ENCODE measurements around the gene WLS. TPM values are rescaled to one million over a fixed set of nuclear protein-coding genes. Genes with fewer than 3 reads are reported as not detected.

WLS gene
- total RNA-seq, 5 donors from 2014 or later (not counting 1 experiment from before 2014, with no cell fraction given): 0.53 to 1.9 (median 1.0) TPM; not detected in 2

DNA sequence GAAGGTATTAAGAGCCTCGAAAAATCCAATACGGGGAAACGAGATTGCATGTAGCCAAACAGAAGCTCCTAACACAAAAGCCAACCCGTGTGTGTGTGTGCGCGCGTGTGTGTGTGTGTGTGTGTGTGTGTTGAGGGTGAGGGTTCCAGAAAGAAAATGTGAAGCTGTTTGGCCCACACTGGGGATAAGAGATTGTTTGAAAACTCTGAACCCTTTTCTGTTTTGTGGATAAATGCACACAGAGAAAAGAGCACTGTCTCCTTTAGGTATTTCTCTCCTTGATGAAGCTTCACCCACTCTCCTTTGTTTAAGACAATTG, 1.9 kb downstream of the WLS start:
- no peak overlapping the region for H3K27ac Mint-ChIP-seq
- no peaks in the 10 kb centered on the region for H3K36me3 Mint-ChIP-seq
- peaks cover 17 to 31% of the 10 kb centered on the region in 2 experiments for H3K27me3 ChIP-seq (replicated peaks in 1 of 2; ENCODE audit: control insufficient read depth in 2 of 2, extremely low read depth in 1 of 2, insufficient read depth in 2 of 2, low read length in 1 of 2)
- no CpG with 5 or more reads among the region's 7 CpGs for WGBS (ENCODE audit: insufficient coverage)
- CTCF ChIA-PET: no interaction called here
- H3K36me3 ChIP-seq (ENCODE audit: control insufficient read depth in 2 of 2, extremely low read depth in 1 of 2, insufficient read depth in 1 of 2, low read length in 1 of 2): no peaks in the 10 kb centered on the region
- ATAC-seq (replicated peaks in 1 of 4) (no peak), DNase-seq (no peak)
- H3K4me3 ChIP-seq (ENCODE audit: control insufficient read depth in 1 of 2, extremely low read depth in 1 of 2, low read length in 1 of 2): no peak overlapping the region
- H3K4me1 Mint-ChIP-seq: peaks cover 12 to 20% (median 17%) of the 10 kb centered on the region in 3 donors
- no peak overlapping the region for H3K27ac ChIP-seq (ENCODE audit: low read length)
- peaks cover 54 to 56% of the 10 kb centered on the region in 2 donors for H3K27me3 Mint-ChIP-seq
- peaks cover 0 to 4% (median 0%) of the 10 kb centered on the region in 3 donors for H3K9me3 Mint-ChIP-seq
- H3K9me3 ChIP-seq: no peaks in the 10 kb centered on the region
- H3K4me1 ChIP-seq (ENCODE audit: control insufficient read depth in 1 of 2, extremely low read depth in 1 of 2, insufficient read depth in 2 of 2, low read length in 2 of 2): peaks cover 2 to 6% of the 10 kb centered on the region in 2 experiments
- H3K4me3 Mint-ChIP-seq: peak overlapping the region in 1 of 3 donors; percentile 59
- POLR2A ChIA-PET: no interaction called here

- no peaks in the 10 kb centered on the region for H3K36me3 ChIP-seq (ENCODE audit: control insufficient read depth in 2 of 2, extremely low read depth in 1 of 2, insufficient read depth in 1 of 2, low read length in 1 of 2)
- Mint-ChIP-seq H3K27ac (no peak overlapping the region), H3K36me3 (no peaks in the 10 kb centered on the region), H3K4me1 (peaks cover 12 to 20% (median 17%) of the 10 kb centered on the region in 3 donors), H3K4me3 (peak overlapping the region in 1 of 3 donors; percentile 19), H3K9me3 (peaks cover 0 to 4% (median 0%) of the 10 kb centered on the region in 3 donors), H3K27me3 (peaks cover 54 to 56% of the 10 kb centered on the region in 2 donors)
- no peaks in the 10 kb centered on the region for H3K9me3 ChIP-seq
- DNase-seq: no peak
- H3K27ac ChIP-seq (ENCODE audit: low read length): no peak overlapping the region
- peaks cover 2 to 6% of the 10 kb centered on the region in 2 experiments for H3K4me1 ChIP-seq (ENCODE audit: control insufficient read depth in 1 of 2, extremely low read depth in 1 of 2, insufficient read depth in 2 of 2, low read length in 2 of 2)
- no peak for ATAC-seq (replicated peaks in 1 of 4)
- H3K27me3 ChIP-seq (replicated peaks in 1 of 2; ENCODE audit: control insufficient read depth in 2 of 2, extremely low read depth in 1 of 2, insufficient read depth in 2 of 2, low read length in 1 of 2): peaks cover 13 to 31% of the 10 kb centered on the region in 2 experiments
- ChIA-PET POLR2A (no interaction called here), CTCF (no interaction called here)
- no peak overlapping the region for H3K4me3 ChIP-seq (ENCODE audit: control insufficient read depth in 1 of 2, extremely low read depth in 1 of 2, low read length in 1 of 2)
- WGBS (ENCODE audit: insufficient coverage): 54% methylated on average over 4 of the region's 7 CpGs
Observed at GRCh38 chr1:68229650-68230483, 2.5 kb downstream of the WLS start.

- Mint-ChIP-seq H3K4me3 (no peak overlapping the region), H3K4me1 (peaks cover 12 to 20% (median 17%) of the 10 kb centered on the region in 3 donors), H3K9me3 (peaks cover 0 to 2% (median 0%) of the 10 kb centered on the region in 3 donors), H3K27ac (no peak overlapping the region), H3K27me3 (peaks cover 44 to 46% of the 10 kb centered on the region in 2 donors), H3K36me3 (no peaks in the 10 kb centered on the region)
- Histone ChIP-seq H3K9me3 (no peaks in the 10 kb centered on the region), H3K4me3 (ENCODE audit: control insufficient read depth in 1 of 2, extremely low read depth in 1 of 2, low read length in 1 of 2) (no peak overlapping the region), H3K36me3 (ENCODE audit: control insufficient read depth in 2 of 2, extremely low read depth in 1 of 2, insufficient read depth in 1 of 2, low read length in 1 of 2) (no peaks in the 10 kb centered on the region), H3K27me3 (replicated peaks in 1 of 2; ENCODE audit: control insufficient read depth in 2 of 2, extremely low read depth in 1 of 2, insufficient read depth in 2 of 2, low read length in 1 of 2) (peaks cover 13 to 31% of the 10 kb centered on the region in 2 experiments), H3K4me1 (ENCODE audit: control insufficient read depth in 1 of 2, extremely low read depth in 1 of 2, insufficient read depth in 2 of 2, low read length in 2 of 2) (peaks cover 2 to 6% of the 10 kb centered on the region in 2 experiments), H3K27ac (ENCODE audit: low read length) (no peak overlapping the region)
- WGBS (ENCODE audit: insufficient coverage): no CpG with 5 or more reads among the region's 3 CpGs
- ATAC-seq (replicated peaks in 1 of 4): no peak
- DNase-seq: no peak
- ChIA-PET POLR2A (no interaction called here), CTCF (no interaction called here)
Observed at GRCh38 chr1:68228851-68229250, 3.5 kb downstream of the WLS start.

DNA sequence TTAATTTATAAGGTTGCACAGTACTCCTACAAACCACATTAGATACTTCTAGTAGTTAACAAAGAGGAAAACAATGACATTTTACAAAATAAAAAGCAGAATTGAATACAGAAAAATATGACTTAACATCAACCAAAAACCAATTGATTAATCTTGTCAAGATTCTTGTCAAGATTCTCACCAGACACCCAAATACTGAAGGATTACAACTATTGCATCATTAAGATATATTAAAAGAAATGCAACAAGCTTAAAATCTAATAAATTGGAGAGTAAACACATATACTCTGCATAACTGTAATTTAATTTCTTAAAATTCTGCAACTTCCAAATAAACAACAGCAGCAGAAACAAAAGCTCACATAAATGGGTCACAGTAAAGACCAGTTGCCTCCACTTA, 4.7 kb downstream of the WLS start:
- CTCF ChIA-PET: no interaction called here

GRCh38 chr1:68225781-68226180, 6.5 kb downstream of the WLS start:
- no CpG with 5 or more reads among the region's 1 CpG for WGBS (ENCODE audit: insufficient coverage)
- Mint-ChIP-seq H3K27me3 (peaks cover 25 to 34% of the 10 kb centered on the region in 2 donors), H3K27ac (no peak overlapping the region), H3K4me1 (peaks cover 3 to 5% (median 3%) of the 10 kb centered on the region in 3 donors), H3K36me3 (no peaks in the 10 kb centered on the region), H3K4me3 (no peak overlapping the region), H3K9me3 (no peaks in the 10 kb centered on the region)
- Histone ChIP-seq H3K27ac (ENCODE audit: low read length) (no peak overlapping the region), H3K36me3 (ENCODE audit: control insufficient read depth in 2 of 2, extremely low read depth in 1 of 2, insufficient read depth in 1 of 2, low read length in 1 of 2) (no peaks in the 10 kb centered on the region), H3K4me3 (ENCODE audit: control insufficient read depth in 1 of 2, extremely low read depth in 1 of 2, low read length in 1 of 2) (no peak overlapping the region), H3K27me3 (replicated peaks in 1 of 2; ENCODE audit: control insufficient read depth in 2 of 2, extremely low read depth in 1 of 2, insufficient read depth in 2 of 2, low read length in 1 of 2) (peaks cover 10% of the 10 kb centered on the region in 2 experiments), H3K9me3 (no peaks in the 10 kb centered on the region), H3K4me1 (ENCODE audit: control insufficient read depth in 1 of 2, extremely low read depth in 1 of 2, insufficient read depth in 2 of 2, low read length in 2 of 2) (no peaks in the 10 kb centered on the region)
- no peak for ATAC-seq (replicated peaks in 1 of 4)
- ChIA-PET CTCF (no interaction called here), POLR2A (interaction anchor here in 1 of 2 donors (0.5 kb wide), 1 partner anchor 39 kb away, joined by 4 read pairs; no protein-coding TSS in a partner anchor)
- DNase-seq: no peak

More for the DNA sequence above, 4.7 kb downstream of the WLS start:
- no peak overlapping the region for H3K27ac Mint-ChIP-seq
- Histone ChIP-seq H3K27ac (ENCODE audit: low read length) (no peak overlapping the region), H3K36me3 (ENCODE audit: control insufficient read depth in 2 of 2, extremely low read depth in 1 of 2, insufficient read depth in 1 of 2, low read length in 1 of 2) (no peaks in the 10 kb centered on the region), H3K9me3 (no peaks in the 10 kb centered on the region), H3K4me3 (ENCODE audit: control insufficient read depth in 1 of 2, extremely low read depth in 1 of 2, low read length in 1 of 2) (no peak overlapping the region), H3K27me3 (replicated peaks in 1 of 2; ENCODE audit: control insufficient read depth in 2 of 2, extremely low read depth in 1 of 2, insufficient read depth in 2 of 2, low read length in 1 of 2) (peaks cover 7 to 28% of the 10 kb centered on the region in 2 experiments), H3K4me1 (ENCODE audit: control insufficient read depth in 1 of 2, extremely low read depth in 1 of 2, insufficient read depth in 2 of 2, low read length in 2 of 2) (peaks cover 2 to 6% of the 10 kb centered on the region in 2 experiments)
- H3K4me1 Mint-ChIP-seq: peaks cover 5 to 14% (median 10%) of the 10 kb centered on the region in 3 donors
- H3K27me3 Mint-ChIP-seq: peaks cover 35 to 37% of the 10 kb centered on the region in 2 donors
- no peak overlapping the region for H3K4me3 Mint-ChIP-seq
- DNase-seq: no peak
- no peaks in the 10 kb centered on the region for H3K9me3 Mint-ChIP-seq
- POLR2A ChIA-PET: no interaction called here
- ATAC-seq (replicated peaks in 1 of 4): no peak
- H3K36me3 Mint-ChIP-seq: no peaks in the 10 kb centered on the region

- H3K27ac ChIP-seq (ENCODE audit: low read length): no peak overlapping the region
- CTCF ChIA-PET: no interaction called here
- H3K9me3 ChIP-seq: no peaks in the 10 kb centered on the region
- no peak overlapping the region for H3K4me3 Mint-ChIP-seq
- no peak overlapping the region for H3K4me3 ChIP-seq (ENCODE audit: control insufficient read depth in 1 of 2, extremely low read depth in 1 of 2, low read length in 1 of 2)
- H3K27me3 Mint-ChIP-seq: peaks cover 7 to 17% of the 10 kb centered on the region in 2 donors
- WGBS (ENCODE audit: insufficient coverage): 43% methylated on average over 1 of the region's 2 CpGs
- H3K4me1 Mint-ChIP-seq: no peaks in the 10 kb centered on the region
- H3K36me3 Mint-ChIP-seq: no peaks in the 10 kb centered on the region
- H3K27me3 ChIP-seq (replicated peaks in 1 of 2; ENCODE audit: control insufficient read depth in 2 of 2, extremely low read depth in 1 of 2, insufficient read depth in 2 of 2, low read length in 1 of 2): peaks cover 4% of the 10 kb centered on the region in 2 experiments
- no peaks in the 10 kb centered on the region for H3K36me3 ChIP-seq (ENCODE audit: control insufficient read depth in 2 of 2, extremely low read depth in 1 of 2, insufficient read depth in 1 of 2, low read length in 1 of 2)
- ATAC-seq (replicated peaks in 1 of 4) (no peak), DNase-seq (no peak)
- no peaks in the 10 kb centered on the region for H3K9me3 Mint-ChIP-seq
- H3K4me1 ChIP-seq (ENCODE audit: control insufficient read depth in 1 of 2, extremely low read depth in 1 of 2, insufficient read depth in 2 of 2, low read length in 2 of 2): no peaks in the 10 kb centered on the region
- POLR2A ChIA-PET: no interaction called here
- no peak overlapping the region for H3K27ac Mint-ChIP-seq
Observed at GRCh38 chr1:68223687-68224086, 8.6 kb downstream of the WLS start.
